HG03139 (cell line): ENCODE measurements around the gene AGBL4.
"Not testable (repeated sequence)": the region's sequence is repeated elsewhere in the genome, so short reads cannot be mapped to it uniquely, and the experiment has no call there.

ENCODE experiments used
- ATAC-seq: cut with Tn5 transposase; IDR thresholded peaks from one replicate; pipeline ENCODE4 v1.9.1; 2021; ENCODE audit not compliant: unreplicated experiment

AGBL4 gene

DNA sequence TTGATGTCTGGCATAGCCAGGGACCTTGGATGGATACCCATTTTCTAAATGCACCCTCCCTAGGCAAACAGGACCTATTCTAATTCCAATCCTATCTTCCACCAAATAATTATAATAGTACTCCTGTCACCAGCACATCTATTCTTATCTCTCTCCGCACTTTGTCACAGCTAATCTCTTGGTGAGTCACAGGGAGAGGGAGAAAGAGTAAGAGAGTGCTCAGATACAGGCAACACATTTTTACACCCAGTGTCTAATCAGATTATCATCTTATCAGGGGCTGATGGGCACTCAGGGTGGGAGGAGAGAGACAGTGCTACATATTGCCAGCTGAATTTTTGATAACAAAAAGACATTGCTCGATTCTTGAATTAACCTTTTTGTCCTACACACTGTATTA lies 972.1 kb downstream of the AGBL4 start:
- no peak for ATAC-seq

GRCh38 chr1:49050041-49050440 lies 973.7 kb downstream of the AGBL4 start:
- no peak for ATAC-seq

DNA sequence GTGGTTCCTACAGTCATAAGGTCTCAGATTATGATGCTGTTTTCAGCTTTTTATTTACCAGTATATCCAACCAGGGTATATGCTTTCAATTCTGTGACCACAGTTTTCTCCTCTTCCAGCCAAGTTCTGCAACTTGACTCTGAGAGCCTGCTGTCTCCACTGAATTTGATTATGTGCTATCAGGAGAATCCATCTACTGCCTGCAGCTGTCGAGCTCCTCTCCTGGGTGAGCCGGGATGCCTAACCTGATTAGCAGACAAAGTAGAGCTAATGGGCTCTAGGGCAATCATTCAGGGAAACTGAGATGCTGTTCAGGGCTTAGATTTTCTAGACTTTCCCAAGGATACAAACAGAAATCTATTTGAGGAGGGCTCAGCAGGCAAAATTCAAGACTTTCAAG lies 975.6 kb downstream of the AGBL4 start:
- ATAC-seq, result no peak

DNA sequence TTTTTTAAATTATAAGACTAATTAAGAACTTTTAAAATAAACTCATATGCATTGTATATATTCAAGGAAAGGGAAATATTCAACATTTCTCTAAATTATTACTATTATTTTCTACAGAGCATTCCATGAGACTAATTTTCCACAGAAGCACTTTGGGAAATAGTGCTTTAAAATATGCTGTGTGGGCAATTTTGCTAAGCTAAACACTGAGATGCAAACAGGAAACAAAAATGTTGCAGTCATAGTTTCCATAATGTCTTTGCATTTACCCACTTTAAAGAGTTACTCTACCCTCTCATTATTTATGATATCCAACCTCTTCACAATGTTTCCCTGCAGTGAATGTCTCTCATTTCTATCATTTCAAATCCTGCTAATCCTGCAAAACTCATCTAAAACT lies 977.4 kb downstream of the AGBL4 start:
- no peak for ATAC-seq

- ATAC-seq, result no peak
Observed at GRCh38 chr1:49045371-49045770, 978.4 kb downstream of the AGBL4 start.

GRCh38 chr1:49036700-49037099 lies 987.1 kb downstream of the AGBL4 start:
- ATAC-seq, result no peak

DNA sequence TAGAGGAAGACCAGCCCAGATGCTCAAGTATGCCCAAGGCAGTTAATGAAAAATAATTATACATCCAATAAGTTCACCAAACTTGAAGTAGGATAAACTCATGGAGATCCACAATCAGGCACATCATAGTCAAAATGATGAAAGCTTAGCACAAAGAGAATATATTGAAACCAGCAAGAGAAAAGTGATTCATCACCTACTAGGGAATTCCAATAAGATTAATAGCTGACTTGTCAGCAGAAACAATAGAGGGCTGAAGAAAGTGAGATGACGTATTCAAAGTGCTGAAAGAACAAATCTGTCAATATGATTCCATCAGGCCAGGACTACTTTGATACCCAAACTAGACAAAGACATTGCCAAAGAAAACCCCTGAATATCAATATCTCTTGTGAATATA lies 995.4 kb downstream of the AGBL4 start:
- ATAC-seq, result no peak

DNA sequence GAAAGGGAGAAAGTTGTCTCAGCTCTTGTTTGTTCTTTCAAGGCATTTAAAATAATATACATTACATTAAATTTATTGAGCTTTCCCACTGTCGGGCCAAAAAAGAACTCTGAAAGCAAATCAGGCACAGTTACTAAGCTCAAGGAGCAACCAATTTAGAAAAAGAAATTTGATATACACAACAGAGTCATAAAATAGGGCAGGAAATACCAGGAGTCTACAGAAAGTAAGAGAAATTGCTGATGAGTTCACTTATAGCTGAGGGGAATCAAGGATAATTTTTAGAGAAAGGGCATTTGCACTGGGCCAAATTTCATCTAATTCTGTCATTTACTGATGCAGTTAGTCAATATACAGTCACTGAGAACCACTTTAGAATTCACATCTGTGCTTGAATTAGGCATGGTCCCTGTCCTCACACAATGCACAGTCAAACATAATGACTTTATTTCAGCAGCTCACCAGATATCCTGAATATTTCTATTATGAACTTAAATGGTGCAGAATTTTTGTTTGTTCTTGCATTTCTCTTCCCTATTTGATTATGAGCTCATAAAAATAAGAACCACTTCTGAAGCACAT lies 997.4 kb downstream of the AGBL4 start:
- no peak for ATAC-seq

DNA sequence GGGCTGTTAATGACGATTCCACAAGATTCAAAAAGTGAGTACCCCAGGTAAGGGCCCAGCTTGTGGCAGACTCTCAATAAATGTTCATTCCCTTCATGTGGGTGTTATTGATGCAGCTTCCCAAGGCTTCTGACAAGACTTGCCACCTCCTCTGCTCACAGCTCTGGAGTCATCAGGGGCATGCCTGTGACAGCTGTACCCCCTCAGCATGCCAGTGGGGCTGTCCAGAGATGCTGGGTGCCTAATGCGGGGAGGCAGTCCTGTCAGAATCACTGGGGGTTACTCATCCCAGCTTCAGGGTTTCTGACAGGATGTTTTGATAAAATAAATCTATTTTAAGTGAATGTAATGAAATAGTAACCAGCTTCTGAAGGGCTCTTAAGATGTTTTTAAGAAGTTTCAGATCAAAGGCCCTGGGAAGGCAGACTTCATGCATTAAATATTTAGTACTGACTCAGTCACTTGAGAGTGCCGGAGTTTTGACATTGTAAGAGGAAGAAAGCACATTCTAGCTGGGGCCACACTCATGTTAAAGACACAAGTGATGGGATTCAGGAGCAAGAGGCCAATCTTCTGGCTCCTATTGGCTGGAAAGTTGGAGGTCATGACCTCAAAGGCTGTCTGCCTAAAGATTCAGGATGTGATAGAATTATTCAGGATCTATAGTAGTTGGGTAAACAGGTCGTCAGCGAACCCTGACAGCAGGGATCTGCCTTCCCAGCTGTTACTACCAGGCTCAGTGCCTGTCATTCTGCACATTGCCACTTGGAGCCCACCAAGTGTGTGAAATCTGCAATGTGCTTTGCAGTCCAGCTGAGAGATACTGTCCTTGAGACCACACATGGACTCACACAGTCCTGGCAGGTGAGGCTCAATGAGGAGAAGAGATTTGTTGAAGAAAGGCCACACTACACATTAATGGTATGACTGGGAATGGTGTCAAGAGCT lies 1007.5 kb downstream of the AGBL4 start:
- ATAC-seq, result no peak

- ATAC-seq, result no peak
Observed at GRCh38 chr1:49013079-49013478, 1010.7 kb downstream of the AGBL4 start.

- not testable (repeated sequence) for ATAC-seq
Observed at GRCh38 chr1:49002981-49003380, 1020.8 kb downstream of the AGBL4 start.

- ATAC-seq, result no peak
Observed at GRCh38 chr1:48999321-48999720, 1024.4 kb downstream of the AGBL4 start.

GRCh38 chr1:48996311-48996710 lies 1027.4 kb downstream of the AGBL4 start:
- no peak for ATAC-seq

- no peak for ATAC-seq
Observed at GRCh38 chr1:48988633-48989197, 1035.0 kb downstream of the AGBL4 start.

GRCh38 chr1:48979940-48980339 lies 1043.8 kb downstream of the AGBL4 start:
- ATAC-seq, result no peak

- no peak for ATAC-seq
Observed at GRCh38 chr1:48978413-48978812, 1045.3 kb downstream of the AGBL4 start.

GRCh38 chr1:48977273-48977672 lies 1046.5 kb downstream of the AGBL4 start:
- ATAC-seq, result no peak

DNA sequence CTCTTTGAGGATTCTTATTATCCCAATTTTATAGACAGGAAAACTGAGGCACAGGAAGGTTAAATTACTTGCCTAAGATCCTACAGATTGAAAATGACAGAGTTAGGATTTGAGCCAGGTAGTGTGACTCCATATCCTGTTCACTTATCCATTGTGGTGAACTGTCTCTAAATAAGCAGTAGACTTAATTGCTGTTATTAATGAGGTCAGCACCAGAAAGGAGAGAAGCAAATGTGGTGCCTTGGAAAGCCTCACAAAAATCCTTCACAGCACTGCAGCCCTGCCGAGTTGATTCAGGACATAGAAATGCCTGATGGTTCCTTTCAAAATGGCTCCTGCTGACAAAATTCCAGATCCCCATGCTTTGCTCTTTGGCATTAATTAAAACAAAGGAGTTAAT lies 1053.8 kb downstream of the AGBL4 start:
- ATAC-seq, result no peak

- ATAC-seq, result no peak
Observed at GRCh38 chr1:48967318-48967717, 1056.4 kb downstream of the AGBL4 start.

DNA sequence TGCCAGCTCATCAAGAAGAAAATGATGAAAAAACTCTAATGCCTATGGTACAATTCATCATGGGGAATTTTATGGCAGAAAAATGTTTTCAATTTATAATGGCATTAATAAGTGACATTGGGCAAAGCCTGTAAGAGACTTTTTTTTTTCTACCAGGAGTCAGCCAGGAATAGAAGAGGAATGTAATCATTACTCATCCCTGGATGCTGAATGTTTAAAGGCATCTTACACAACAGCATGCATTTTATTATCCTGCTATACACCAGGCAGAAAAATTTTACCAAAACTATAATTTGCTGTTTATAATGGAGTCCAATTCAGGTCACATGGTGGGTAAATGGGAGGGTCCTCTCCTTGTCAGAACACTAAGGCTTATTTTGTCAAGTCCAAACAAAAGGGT lies 1057.2 kb downstream of the AGBL4 start:
- no peak for ATAC-seq

DNA sequence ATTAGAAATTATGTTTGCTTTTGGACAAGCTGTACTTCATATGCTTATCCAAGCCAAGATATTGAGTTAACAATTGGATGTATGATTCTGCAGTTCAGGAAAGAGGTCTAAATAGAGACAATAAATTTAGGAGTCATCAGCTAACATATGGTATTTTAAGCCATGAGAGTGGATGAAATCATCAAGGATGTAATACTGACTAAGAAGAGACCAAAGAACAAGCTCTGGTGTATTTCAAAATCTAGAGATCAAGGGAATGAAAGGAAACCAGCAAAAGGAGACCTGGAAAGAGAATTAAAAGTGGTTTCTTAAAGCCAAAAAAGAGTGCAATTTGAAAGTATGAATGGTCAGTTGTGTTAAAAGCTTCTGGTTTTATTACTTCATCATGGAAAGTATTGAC lies 1063.4 kb downstream of the AGBL4 start:
- ATAC-seq, result no peak

- ATAC-seq, result no peak
Observed at GRCh38 chr1:48955774-48956173, 1068.0 kb downstream of the AGBL4 start.
